GM08714 (cell line): Measurements from ENCODE around the gene VAPA.
A peak's percentile ranks its signal among the peaks of the same experiment; 100 is the strongest.
"Not testable (repeated sequence)": the region's sequence is repeated elsewhere in the genome, so short reads cannot be mapped to it uniquely, and the experiment has no call there.

ENCODE experiments used
- H3K4me3 ChIP-seq: fragments of 200-500 bp; sonication (Bioruptor generic); 2 replicates; pipeline ENCODE4 v1.5.1; 2014; ENCODE audit warnings: mild to moderate bottlenecking, low read length, inconsistent platforms
- ZNF274 ChIP-seq: IDR thresholded peaks from 2 replicates; pipeline ENCODE4 v1.6.1; 2012; ENCODE audit warnings: mild to moderate bottlenecking, low read depth, low read length

The VAPA gene

DNA sequence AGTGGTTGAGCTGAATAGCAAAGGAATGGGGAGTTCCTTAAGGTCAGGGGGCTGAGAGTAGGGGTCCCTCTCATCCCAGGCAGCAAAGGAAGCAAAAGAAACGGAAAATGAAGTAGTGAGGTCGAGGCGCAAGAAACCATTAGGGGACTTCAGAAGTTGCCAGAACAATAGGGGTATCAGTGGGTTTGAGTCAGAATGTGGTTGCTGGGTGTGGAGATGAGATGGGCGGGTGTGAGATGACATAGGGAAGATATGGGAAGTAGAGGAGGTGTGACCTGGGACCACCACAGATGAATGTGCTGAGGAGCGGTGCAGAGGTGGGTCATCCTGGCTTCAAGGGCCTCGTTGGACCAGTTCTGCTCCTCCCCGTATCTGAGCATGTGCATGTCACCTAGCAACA, 13.1 kb upstream of the VAPA start:
- H3K4me3 ChIP-seq: no peak overlapping the region
- TF ChIP-seq ZNF274: no peak

DNA sequence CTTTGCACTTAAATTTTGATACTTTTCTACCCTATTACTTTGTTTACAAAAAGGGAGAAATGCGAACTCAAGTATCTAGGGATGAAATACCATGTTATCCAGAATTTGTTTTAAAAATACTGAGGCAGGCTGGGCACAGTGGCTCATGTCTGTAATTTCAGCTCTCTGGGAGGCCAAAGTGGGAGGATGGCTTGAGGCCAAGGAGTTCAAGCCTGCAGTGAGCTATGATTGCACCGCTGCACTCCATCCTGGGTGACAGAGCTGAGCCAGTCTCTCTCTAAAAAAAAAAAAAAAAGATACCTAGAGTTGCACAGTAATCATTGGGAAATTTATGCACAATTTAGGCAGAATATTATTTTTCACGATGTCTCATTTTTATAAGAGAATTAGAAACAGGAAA, 12.4 kb upstream of the VAPA start:
- no peak for TF ChIP-seq ZNF274
- H3K4me3 ChIP-seq: no peak overlapping the region

DNA sequence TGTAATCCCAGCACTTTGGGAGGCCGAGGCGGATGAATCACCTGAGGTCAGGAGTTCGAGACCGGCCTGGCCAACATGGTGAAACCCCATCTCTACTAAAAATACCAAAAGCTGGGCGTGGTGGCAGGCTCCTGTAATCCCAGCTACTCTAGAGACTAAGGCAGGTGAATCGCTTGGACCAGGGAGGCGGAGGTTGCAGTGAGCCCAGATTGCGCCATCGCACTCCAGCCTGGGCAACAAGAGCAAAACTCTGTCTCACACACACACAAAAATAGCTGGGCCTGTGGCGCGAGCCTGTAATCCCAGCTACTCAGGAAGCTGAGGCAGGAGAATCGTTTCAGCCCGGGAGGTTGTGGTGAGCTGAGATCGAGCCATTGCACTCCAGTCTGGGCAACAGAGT, 11.6 kb upstream of the VAPA start:
- H3K4me3 ChIP-seq: not testable (repeated sequence)

DNA sequence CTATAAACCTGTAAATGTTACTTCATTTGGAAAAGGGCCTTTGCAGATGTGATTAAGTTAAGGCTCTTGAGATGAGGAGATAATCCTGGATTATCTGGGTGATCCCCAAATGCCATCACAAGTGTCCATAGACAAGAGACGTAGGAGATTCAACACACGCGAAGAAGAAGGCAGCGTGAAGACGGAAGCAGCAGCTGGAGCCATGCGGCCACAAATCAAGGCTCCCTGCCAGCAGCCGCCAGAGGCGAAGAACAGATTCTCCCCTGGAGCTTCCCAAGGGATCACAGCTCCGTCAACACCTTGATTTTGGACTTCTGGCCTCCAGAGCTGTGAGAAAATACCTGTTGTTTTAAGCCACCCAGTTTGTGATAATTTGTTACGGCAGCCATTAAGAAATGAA, 11.0 kb upstream of the VAPA start:
- H3K4me3 ChIP-seq: no peak overlapping the region
- TF ChIP-seq ZNF274: no peak

DNA sequence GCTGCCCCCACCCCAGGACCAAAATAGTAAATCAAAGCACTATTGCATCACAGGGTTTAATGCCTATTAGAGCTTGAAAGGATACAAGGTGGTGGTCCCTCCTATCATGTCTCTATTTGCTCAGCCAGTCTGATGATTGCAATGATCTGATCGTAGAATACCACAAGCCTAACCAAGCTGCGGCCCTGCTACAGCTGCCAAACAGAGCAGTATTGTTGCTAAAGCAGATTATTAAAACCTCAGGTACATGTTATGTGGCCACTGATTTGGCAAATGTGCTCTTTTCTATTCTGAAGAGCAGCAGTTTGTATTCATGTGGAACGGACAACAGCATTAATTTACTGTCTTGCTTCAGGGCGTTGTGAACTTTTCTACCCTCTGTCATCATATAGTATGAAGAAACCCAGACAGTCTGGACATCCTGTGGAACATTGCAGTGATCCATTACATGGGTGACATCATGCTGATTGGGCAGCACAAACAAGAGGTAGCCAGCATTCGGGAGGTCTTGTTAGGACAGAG, 8.4 kb upstream of the VAPA start:
- H3K4me3 ChIP-seq: no peak overlapping the region
- no peak for TF ChIP-seq ZNF274

DNA sequence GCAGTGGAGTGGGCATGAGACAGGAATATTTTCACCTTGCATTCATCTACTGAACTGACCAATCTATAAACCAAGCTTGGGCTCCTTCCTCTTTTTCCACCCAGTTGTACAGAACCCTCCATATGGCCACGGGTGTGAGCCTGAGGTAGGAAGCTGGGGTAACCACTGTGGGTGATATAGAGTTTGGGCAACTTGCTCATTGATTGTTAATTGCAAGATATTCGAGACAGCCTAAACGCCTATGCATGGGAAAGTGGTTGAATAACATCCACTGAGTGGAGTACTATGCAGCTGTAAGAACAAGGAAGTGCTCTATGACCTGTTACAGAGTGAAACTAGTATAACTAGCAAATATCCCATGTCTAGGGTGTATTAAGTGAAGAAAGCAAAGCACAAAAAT, 7.3 kb upstream of the VAPA start:
- no peak for TF ChIP-seq ZNF274

DNA sequence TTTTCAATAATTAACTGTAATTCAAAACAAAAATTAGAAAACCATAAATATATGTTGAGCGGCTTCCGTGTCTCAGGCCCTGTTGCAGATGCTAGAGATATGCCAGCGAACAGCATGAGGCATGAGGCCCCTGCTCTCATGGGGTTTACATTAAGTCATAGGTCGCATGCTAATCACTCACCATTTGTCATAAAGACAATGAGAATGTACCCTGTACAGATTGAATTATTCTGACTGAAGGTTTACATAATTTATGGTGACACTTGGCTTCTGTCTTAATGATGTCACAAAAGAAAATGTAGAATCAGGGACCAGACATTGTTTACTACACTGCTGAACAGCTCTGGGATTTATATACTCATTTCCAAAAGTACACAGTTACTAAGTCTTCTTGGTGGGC, 5.9 kb upstream of the VAPA start:
- no peak overlapping the region for H3K4me3 ChIP-seq
- TF ChIP-seq ZNF274: no peak

More for the DNA sequence above, 7.3 kb upstream of the VAPA start:
- H3K4me3 ChIP-seq: no peak overlapping the region

DNA sequence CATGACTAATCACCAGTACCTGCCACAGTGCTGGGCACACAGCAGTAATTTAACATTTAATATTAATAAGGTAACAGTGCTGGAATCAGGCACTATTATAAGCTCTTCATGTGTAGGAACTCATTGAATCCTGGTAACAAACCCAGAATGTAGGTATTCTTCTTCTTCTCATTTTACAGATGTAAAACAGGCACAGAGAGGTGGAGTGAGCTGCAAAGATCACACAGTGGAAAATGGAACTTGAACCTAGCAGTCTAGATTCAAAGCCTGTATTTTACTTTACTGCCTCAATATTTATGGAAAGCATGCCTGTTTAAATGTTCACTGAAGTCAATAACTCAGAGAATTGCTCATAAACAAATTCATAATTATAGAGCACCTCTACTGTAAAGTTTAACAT, 3.7 kb upstream of the VAPA start:
- H3K4me3 ChIP-seq: no peak overlapping the region
- TF ChIP-seq ZNF274: no peak

DNA sequence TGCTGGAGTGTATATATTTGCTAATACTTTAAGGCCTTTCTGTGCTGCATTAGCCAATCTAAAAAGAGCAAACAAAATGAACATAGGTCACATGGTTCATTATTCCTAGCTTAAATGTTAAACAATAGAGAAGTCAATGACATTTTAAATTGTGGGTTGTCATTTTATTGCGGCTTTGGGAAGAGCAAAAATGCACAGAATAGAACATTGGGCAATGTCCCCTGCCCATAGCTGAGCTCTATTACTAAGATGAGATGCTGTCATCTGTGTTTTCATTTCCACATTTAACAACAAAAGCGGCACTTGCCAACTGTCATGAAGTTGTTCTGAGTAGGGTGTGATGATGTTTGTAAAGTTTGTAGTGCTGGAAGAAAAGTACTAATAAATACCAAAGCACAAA, 3.2 kb upstream of the VAPA start:
- no peak overlapping the region for H3K4me3 ChIP-seq
- TF ChIP-seq ZNF274: no peak

DNA sequence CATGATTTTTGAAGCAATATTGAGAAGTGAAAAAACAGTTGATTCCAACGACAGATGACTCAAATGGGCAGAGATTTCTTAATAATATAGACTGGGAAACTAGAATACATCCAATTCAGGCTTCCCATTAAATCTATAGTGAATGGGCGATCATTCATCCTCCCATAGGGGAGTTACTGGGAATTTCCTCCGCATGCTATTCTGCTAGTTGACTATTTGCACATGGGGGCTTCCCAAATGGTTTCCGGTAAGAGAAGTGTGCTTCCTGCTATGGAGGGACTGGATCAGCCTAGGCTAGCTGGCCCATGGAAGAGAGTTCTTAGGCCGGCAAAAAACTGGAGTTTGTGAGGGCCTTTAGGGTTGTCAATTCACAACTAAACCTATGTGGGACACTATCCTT, 2.6 kb upstream of the VAPA start:
- TF ChIP-seq ZNF274: no peak
- no peak overlapping the region for H3K4me3 ChIP-seq

DNA sequence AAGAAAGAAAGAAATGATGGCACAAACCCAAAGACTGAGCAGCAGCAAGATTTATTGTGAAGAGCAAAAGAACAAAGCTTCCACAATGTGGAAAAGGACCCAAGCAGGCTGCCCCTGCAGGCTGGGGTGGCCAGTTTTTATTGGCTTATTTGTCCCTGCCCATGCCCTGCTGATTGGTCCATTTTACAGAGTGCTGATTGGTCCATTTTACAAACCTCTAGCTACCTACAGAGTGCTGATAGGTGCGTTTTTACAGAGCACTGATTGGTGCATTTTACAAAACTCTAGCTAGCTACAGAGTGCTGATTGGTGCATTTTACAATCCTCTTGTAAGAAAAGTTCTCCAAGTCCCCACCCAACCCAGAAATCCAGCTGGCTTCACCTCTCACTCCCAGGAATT, 1.5 kb upstream of the VAPA start:
- not testable (repeated sequence) for H3K4me3 ChIP-seq

DNA sequence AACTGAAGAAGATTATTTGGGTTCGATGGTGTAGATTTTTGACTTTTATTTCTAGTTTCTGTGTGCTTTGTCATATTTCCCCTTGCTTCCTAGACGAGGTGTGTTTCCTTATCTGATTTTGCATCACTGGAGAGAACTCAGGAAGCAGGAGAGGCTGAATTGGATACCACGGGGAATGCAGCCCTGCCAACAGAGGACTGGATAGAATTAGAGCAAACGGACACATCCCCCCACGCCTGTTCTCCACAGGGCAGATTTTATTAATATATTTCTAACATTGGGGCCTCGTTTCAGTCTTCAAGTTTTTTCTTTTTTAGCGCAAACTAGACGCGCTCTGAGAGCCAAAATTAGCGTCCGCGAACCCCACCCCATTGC, 678 bp upstream of the VAPA start:
- peak overlapping the region; percentile 84 for H3K4me3 ChIP-seq
- TF ChIP-seq ZNF274: no peak

DNA sequence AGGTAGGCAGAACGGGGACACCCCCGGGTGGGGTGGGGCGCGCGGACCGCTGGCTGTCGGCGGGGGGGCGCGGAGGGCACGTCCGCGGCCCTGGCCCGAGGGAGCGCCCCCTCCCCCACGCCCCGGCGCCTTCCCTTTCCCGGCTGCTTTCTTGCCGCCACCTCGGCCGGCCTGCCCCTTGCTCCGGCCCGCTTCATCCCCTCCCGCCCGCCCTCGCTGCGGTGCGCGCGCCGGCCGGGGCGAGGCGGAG, 443 bp downstream of the VAPA start:
- H3K4me3 ChIP-seq: peak overlapping the region; percentile 84
- no peak for TF ChIP-seq ZNF274

DNA sequence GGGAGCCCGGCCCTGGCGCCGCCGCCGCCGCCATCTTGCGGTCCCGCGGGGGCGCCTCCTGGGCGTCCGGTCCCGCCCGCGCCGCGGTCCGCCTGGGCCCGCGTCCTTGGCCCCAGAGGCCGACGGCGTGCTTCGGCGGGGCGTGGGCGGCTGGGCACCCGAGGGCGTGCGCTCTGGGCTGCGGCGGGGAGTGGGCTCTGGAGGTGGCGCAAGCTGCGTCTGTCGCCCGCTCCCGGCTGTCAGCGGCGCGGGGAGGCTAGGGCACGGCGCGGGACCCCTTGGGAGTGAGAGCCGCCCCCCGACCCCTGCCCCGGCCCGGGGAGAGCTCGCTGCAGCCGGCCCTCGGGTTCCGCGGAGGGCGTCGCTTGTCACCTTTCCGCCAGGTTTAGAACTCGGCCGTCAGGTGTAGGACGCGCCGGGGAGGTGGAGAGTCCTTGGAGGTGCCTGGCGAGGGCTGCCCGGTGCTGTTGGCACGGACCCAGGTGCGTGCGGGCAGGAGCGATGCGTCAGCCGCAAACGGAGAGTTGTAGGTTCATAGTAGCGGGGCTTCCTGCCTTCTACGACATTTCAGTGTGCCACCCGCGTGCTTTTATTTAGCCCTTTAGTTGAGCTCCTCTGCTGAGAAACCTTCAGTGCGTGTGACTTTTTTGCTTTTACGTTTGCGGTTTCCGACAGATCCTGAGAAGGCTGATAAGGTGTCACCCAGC, 921 bp downstream of the VAPA start:
- no peak for TF ChIP-seq ZNF274
- peak overlapping the region; percentile 84 for H3K4me3 ChIP-seq

DNA sequence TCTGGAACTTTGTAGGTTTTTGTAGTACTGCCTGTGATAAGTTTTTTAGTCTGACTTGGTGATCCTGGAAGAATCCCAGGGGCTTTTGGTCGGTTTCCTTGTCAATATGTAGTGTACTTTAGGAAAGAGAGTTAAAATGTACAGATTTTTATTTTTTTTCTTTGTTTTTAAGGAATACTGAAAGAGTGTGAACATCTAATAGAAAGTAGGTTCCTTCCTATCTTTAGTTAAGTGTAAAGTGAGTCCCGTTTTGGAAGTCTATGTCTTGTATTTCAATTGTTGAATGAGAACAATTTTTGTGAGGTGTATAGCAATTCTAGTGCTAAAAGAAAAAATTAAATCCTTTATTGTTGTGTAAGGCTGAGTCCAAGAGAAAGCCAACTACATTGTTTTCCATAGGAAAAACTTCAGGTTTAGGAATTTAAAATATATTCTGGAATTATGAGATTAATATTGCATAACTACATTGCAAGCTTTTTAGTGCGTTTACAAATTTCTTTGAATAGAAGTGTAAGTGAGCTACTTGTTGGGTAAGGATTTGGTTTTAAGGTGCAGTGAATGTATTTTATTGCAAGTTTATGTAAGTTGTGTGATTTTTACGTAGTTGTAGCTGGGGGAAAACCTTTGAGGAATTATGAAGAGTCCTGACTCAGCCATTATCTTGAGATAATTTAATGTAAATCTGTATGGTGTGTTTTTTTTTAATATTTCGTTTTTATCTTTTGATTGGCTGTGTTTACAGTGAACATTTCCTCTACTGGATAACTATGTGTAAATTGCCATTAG, 1.7 kb downstream of the VAPA start:
- no peak for TF ChIP-seq ZNF274
- peak overlapping the region; percentile 84 for H3K4me3 ChIP-seq
